ENCODE results near the gene KRTAP5-2. TPM values are rescaled to one million over a fixed set of nuclear protein-coding genes. Genes with fewer than 3 reads are reported as not detected.

KRTAP5-2 gene
- total RNA-seq, 1 experiment from 2014 or later, result 0.26 TPM

DNA sequence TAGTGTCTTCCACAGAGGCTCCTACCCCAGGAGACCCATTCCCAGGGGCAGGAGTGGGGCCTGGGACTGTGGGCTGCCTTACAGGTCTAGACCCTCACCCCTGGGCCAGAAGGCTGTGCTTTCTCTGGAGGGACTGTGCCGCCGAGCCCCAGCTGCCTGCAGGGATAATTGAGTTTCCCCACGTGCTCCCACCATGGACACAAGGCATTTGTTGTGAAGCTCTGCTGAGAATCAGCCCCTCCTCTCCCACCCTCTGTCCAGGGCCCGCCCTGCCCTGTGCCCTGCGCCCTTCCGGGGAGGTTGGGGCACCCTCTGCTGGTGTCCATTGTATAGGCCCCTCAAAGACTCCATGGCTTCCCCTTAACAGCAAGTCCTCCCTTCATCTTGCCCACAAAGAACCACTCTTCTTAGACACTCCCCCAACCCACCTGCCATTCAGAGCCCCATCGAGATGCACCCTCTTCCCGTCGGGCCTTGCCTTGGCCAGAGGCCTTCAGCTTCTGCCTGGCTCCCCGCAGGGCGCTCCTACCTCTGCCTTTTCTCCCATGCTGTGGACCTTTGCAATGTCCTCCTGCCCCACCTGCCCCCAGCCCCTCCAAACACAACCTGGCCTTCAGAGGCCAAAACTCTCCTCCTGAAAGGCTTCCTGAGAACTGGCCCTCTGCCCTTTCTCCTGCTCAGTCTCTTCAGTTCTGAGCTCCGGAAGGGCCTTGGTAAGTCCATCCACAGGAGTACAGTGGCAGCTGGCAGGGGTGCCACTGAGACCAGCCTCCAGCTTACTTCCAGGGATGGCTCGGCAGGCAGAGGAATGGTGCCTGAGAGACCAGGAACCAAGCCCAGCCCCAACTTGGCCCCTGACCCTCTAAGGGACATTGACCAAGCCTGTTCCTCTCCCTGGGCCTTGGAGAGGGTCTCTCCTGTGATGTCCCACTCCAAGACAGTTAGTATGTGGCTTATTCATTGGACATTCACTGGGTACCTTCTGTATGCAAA lies 48.5 kb downstream of the KRTAP5-2 start:
- DNase-seq (ENCODE audit: low read depth, low spot score), result peak; percentile 69
- in situ Hi-C loops (cut with HindIII; ENCODE audit: low pct_unique_long_range_greater_than_20kb, low sequenced_read_pairs), result no loop called here

- in situ Hi-C loops (cut with HindIII; ENCODE audit: low pct_unique_long_range_greater_than_20kb, low sequenced_read_pairs), result no loop called here
- DNase-seq (ENCODE audit: low read depth, low spot score), result peak; percentile 70
These were observed 49.6 kb downstream of the KRTAP5-2 start for GRCh38 chr11:1548221-1549070.

- in situ Hi-C loops (cut with HindIII; ENCODE audit: low pct_unique_long_range_greater_than_20kb, low sequenced_read_pairs), result no loop called here
These were observed 50.5 kb downstream of the KRTAP5-2 start for GRCh38 chr11:1547467-1548098.

More at GRCh38 chr11:1547467-1548098, 50.5 kb downstream of the KRTAP5-2 start:
- no peak for DNase-seq (ENCODE audit: low read depth, low spot score)

Other genes starting within 250 kb of the KRTAP5-2 start
- gene BRSK2, start 208.4 kb downstream of the KRTAP5-2 start, total RNA-seq (2014; rRNA removed; shearing (Covaris generic)), result 4.5 and 8.2 TPM in 2 replicates
- gene MOB2, start 111.5 kb downstream of the KRTAP5-2 start, total RNA-seq (2014; rRNA removed; shearing (Covaris generic)), result 18.0 and 22.5 TPM in 2 replicates
- gene DUSP8, start 26.0 kb downstream of the KRTAP5-2 start, total RNA-seq (2014; rRNA removed; shearing (Covaris generic)), result 0.48 and 0.85 TPM in 2 replicates
- not detected in 2 replicates for gene KRTAP5-1, start 13.0 kb downstream of the KRTAP5-2 start, total RNA-seq (2014; rRNA removed; shearing (Covaris generic))
- gene KRTAP5-3, start 10.2 kb upstream of the KRTAP5-2 start, total RNA-seq (2014; rRNA removed; shearing (Covaris generic)), result not detected in 2 replicates
- not detected in 2 replicates for gene KRTAP5-4, start 23.8 kb upstream of the KRTAP5-2 start, total RNA-seq (2014; rRNA removed; shearing (Covaris generic))
- not detected in 2 replicates for gene KRTAP5-5, start 31.5 kb upstream of the KRTAP5-2 start, total RNA-seq (2014; rRNA removed; shearing (Covaris generic))
- gene KRTAP5-6, start 98.9 kb upstream of the KRTAP5-2 start, total RNA-seq (2014; rRNA removed; shearing (Covaris generic)), result not detected in 2 replicates
- 0.11 TPM in 1 of 2 replicates, not detected in the other for gene IFITM10, start 152.3 kb upstream of the KRTAP5-2 start, total RNA-seq (2014; rRNA removed; shearing (Covaris generic))
- gene CTSD, start 165.6 kb upstream of the KRTAP5-2 start, total RNA-seq (2014; rRNA removed; shearing (Covaris generic)), result 428 and 450 TPM in 2 replicates
- not detected in 2 replicates for gene SYT8, start 236.7 kb upstream of the KRTAP5-2 start, total RNA-seq (2014; rRNA removed; shearing (Covaris generic))
- not detected in 2 replicates for gene TNNI2, start 240.7 kb upstream of the KRTAP5-2 start, total RNA-seq (2014; rRNA removed; shearing (Covaris generic))

Measured in SK-MEL-5 (cell line).